ENCODE results near the gene EIF3J. TPM values are rescaled to one million over a fixed set of nuclear protein-coding genes. Genes with fewer than 3 reads are reported as not detected.
"Not testable (repeated sequence)": the region's sequence is repeated elsewhere in the genome, so short reads cannot be mapped to it uniquely, and the experiment has no call there.

The EIF3J gene
- total and polyA plus RNA-seq, 8 donors: 58.9 to 102 (median 94.4) TPM

DNA sequence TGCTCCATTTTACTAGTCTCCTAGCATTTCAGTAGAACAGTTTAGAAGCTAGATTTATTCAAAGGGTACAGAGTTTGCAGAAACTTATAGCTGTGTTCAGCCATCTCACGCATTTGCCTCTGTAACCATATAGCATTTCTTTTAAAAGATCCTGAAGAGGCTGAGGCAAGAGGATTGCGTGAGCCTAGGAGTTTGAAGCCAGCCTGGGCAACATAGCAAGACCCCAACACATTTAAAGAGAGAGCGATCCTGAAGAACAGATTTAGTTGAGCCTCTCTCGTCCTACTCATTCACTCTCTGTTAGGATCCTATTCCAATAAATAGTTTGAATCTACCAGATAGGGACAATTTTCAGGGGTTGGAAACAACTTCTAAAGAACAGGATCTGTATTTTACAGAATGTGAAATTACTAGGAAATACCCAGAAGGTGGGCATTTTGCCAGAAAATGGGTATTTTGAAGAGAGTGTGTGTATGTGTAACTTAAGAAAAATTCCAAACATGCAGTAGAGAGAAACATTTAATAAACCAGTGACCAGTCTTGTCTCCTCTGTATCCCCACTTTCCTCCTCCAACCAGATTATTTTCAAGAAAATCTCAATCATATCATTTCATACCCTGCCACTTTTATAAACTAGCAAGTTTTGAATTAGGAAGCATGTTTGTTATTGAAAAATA, 4.5 kb downstream of the EIF3J start:
- H3K9me3 ChIP-seq: no peaks in the 10 kb centered on the region
- H3K4me3 ChIP-seq: no peak overlapping the region
- DNase-seq (peak in 1 of 4 donors; percentile 5), ATAC-seq (no peak)
- no peaks in the 10 kb centered on the region for H3K27me3 ChIP-seq
- peak overlapping the region; percentile 14 to 18 for H3K27ac ChIP-seq
- intact Hi-C loops (cut with DNase I): no loop called here
- TF ChIP-seq, protein P1, sequence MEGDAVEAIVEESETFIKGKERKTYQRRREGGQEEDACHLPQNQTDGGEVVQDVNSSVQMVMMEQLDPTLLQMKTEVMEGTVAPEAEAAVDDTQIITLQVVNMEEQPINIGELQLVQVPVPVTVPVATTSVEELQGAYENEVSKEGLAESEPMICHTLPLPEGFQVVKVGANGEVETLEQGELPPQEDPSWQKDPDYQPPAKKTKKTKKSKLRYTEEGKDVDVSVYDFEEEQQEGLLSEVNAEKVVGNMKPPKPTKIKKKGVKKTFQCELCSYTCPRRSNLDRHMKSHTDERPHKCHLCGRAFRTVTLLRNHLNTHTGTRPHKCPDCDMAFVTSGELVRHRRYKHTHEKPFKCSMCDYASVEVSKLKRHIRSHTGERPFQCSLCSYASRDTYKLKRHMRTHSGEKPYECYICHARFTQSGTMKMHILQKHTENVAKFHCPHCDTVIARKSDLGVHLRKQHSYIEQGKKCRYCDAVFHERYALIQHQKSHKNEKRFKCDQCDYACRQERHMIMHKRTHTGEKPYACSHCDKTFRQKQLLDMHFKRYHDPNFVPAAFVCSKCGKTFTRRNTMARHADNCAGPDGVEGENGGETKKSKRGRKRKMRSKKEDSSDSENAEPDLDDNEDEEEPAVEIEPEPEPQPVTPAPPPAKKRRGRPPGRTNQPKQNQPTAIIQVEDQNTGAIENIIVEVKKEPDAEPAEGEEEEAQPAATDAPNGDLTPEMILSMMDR (IDR thresholded peaks at IDR 0.05): no peak
- H3K36me3 ChIP-seq: peaks cover 0 to 31% of the 10 kb centered on the region in 2 donors
- H3K4me1 ChIP-seq: peaks cover 39 to 71% of the 10 kb centered on the region in 2 donors

DNA sequence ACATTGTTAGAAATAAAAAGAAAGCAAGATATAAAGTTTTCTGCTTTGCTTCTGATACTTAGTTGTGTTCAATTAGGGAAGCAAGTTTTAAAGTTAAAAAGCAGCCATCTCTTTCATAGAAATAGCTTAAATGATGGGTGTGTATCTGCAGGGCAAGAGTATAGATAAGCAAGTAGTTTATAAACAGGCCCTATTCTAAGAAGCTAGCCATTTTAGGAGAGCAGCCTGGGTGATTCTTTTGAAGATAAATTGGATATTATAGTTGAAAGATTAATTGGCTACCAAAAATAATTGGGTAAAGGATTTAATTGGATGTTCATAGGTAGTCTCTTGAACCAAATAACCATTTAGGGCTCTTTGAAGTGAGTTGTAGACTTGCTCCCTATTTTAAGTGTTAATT, 5.6 kb downstream of the EIF3J start:
- H3K4me1 ChIP-seq: peaks cover 39 to 73% of the 10 kb centered on the region in 2 donors
- intact Hi-C loops (cut with DNase I): no loop called here
- H3K4me3 ChIP-seq: no peak overlapping the region
- H3K27me3 ChIP-seq: no peaks in the 10 kb centered on the region
- H3K36me3 ChIP-seq: peaks cover 0 to 31% of the 10 kb centered on the region in 2 donors
- H3K27ac ChIP-seq: no peak overlapping the region
- H3K9me3 ChIP-seq: no peaks in the 10 kb centered on the region
- DNase-seq: no peak
- no peak for ATAC-seq
- TF ChIP-seq, protein P1 (IDR thresholded peaks at IDR 0.05): no peak

DNA sequence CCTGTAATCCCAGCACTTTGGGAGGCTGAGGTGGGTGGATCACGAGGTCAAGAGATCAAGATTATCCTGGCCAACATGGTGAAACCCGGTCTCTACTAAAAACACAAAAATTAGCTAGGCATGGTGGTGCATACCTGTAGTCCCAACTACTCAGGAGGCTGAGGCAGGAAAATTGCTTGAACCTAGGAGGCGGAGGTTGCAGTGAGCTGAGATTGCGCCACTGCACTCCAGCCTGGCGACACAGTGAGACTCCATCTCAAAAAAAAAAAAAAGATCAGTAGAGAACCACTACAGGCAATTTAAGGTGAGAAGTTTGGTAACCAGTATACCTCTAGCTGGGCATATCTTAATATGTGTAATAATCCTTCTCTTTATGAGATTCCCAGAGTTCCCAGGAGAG, 7.8 kb downstream of the EIF3J start:
- DNase-seq; H3K4me3 ChIP-seq; H3K27ac ChIP-seq; H3K27me3 ChIP-seq; intact Hi-C loops (cut with DNase I); H3K9me3 ChIP-seq: not testable (repeated sequence)
- peak; percentile 24 for ATAC-seq
- Histone ChIP-seq H3K36me3 (peaks cover 0 to 30% of the 10 kb centered on the region in 2 donors), H3K4me1 (peaks cover 30 to 56% of the 10 kb centered on the region in 2 donors)

DNA sequence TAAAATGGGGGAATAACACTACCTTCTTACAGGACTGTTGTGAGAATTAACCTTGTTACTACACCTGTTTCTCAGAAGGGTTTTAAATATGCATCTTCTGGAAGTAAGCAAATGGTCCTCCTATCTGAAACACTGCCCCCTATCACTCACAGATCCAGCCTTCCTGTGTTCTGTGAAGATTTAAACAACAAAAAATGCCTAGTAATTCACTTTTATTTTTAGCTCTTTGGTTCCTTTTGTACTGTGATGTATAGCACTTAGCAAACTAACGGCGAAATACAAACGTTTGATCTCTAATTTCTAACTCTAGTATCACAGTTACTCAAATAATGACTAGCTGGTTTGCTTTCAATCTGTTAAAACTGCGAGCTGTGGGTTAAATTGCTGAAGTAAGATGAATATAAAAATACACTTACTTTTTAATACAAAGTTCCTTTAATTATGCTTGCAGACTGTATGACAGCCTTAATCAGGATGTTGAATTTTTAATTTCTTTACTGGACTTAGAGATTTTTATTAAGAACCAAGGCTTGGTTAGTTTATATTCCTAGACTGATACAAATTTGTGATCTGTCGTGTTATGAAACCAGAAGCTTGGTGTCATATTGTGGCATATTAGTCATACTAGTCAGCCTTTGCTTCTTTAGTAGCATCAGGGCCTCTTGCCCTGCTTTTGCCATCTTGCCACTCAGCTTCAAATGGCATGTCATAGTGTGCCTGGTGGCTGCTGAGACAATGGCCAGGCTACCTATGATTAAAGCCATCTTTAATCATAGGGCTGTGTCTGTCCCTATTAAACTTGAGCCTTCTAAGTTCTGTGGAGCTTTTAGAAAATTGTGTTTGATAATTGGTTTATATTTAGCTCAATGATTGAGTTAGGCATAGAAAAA, 9.2 kb downstream of the EIF3J start:
- ATAC-seq (peak; percentile 38), DNase-seq (no peak)
- Histone ChIP-seq H3K4me3 (no peak overlapping the region), H3K27me3 (no peaks in the 10 kb centered on the region), H3K9me3 (no peaks in the 10 kb centered on the region), H3K27ac (no peak overlapping the region), H3K4me1 (peaks cover 26 to 43% of the 10 kb centered on the region in 2 donors), H3K36me3 (peaks cover 0 to 22% of the 10 kb centered on the region in 2 donors)
- intact Hi-C loops (cut with DNase I): no loop called here
- TF ChIP-seq, protein P1 (IDR thresholded peaks at IDR 0.05): peak in 1 of 2 donors; percentile 22

DNA sequence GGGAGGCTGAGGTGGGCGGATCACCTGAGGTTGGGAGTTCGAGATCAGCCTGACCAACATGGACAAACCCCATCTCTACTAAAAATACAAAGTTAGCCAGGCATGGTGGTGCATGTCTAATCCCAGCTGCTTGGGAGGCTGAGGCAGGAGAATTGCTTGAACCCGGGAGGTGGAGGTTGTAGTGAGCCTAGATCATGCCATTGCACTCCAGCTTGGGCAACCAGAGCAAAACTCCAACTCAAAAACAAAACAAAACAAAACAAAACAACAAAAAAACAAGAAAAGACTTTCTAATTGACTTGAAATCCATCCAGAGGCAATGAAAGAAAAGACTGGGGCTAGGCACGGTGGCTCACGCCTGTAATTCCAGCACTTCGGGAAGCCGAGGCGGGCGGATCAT, 12.2 kb downstream of the EIF3J start:
- Histone ChIP-seq H3K4me1 (peaks cover 9 to 22% of the 10 kb centered on the region in 2 donors), H3K36me3 (peaks cover 0 to 43% of the 10 kb centered on the region in 2 donors)
- DNase-seq; intact Hi-C loops (cut with DNase I); ATAC-seq; H3K27me3 ChIP-seq; H3K9me3 ChIP-seq; H3K27ac ChIP-seq; H3K4me3 ChIP-seq: not testable (repeated sequence)

DNA sequence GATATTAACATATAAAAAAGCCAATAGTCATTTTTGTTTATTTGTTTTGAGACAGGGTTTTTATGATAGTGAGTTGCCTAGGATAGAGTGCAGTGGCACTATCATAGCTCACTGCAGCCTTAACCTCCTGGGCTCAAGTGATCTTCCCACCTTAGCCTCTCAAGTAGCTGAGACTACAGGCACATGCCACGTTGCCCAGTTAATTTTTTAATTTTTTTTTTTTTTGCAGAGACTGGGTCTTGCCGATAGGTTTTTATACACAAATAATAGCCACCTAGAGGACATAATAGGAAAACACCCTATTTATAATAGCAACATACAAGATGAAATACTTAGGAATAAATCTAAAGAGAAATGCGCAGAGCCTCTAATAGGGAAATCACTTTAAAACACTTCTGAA, 13.3 kb downstream of the EIF3J start:
- DNase-seq (no peak), ATAC-seq (peak; percentile 50)
- Histone ChIP-seq H3K27me3 (no peaks in the 10 kb centered on the region), H3K4me1 (peaks cover 9 to 12% of the 10 kb centered on the region in 2 donors), H3K9me3 (no peaks in the 10 kb centered on the region), H3K27ac (no peak overlapping the region), H3K36me3 (peaks cover 0 to 54% of the 10 kb centered on the region in 2 donors), H3K4me3 (no peak overlapping the region)
- intact Hi-C loops (cut with DNase I): no loop called here
- TF ChIP-seq, protein P1 (IDR thresholded peaks at IDR 0.05): peak; percentile 9 to 20
